ENCODE results near the gene BHMT.

GRCh38 chr5:79111960-79112702, 522 bp downstream of the BHMT start:
- TF ChIP-seq POLR2A (IDR thresholded peaks at IDR 0.05; ENCODE audit: low read length) = no peak
- no peak for TF ChIP-seq GATA1 (IDR thresholded peaks at IDR 0.05; ENCODE audit: low read depth, low read length)

Measured in erythroblast (primary cell).